ENCODE results near the gene TUBA4A.

Gene TUBA4A

GRCh38 chr2:219285894-219286425 is 32.2 kb upstream of the TUBA4A start:
- TF ChIP-seq CTCF (IDR thresholded peaks at IDR 0.05; ENCODE audit: control insufficient read depth, extremely low read depth, insufficient read depth): no peak
- no peak for DNase-seq (ENCODE audit: low read depth)
- H3K4me3 ChIP-seq (ENCODE audit: low read depth, low read length): no peak overlapping the region

GRCh38 chr2:219285373-219285735 is 31.6 kb upstream of the TUBA4A start:
- TF ChIP-seq CTCF (IDR thresholded peaks at IDR 0.05; ENCODE audit: control insufficient read depth, extremely low read depth, insufficient read depth): no peak
- H3K4me3 ChIP-seq (ENCODE audit: low read depth, low read length): no peak overlapping the region
- DNase-seq (ENCODE audit: low read depth): no peak

- no peak overlapping the region for H3K4me3 ChIP-seq (ENCODE audit: low read depth, low read length)
- TF ChIP-seq CTCF (IDR thresholded peaks at IDR 0.05; ENCODE audit: control insufficient read depth, extremely low read depth, insufficient read depth): no peak
- DNase-seq (ENCODE audit: low read depth): no peak
Observed at GRCh38 chr2:219284501-219285372, 31.0 kb upstream of the TUBA4A start.

GRCh38 chr2:219282943-219283581 is 29.3 kb upstream of the TUBA4A start:
- no peak for DNase-seq (ENCODE audit: low read depth)
- H3K4me3 ChIP-seq (ENCODE audit: low read depth, low read length): no peak overlapping the region
- TF ChIP-seq CTCF (IDR thresholded peaks at IDR 0.05; ENCODE audit: control insufficient read depth, extremely low read depth, insufficient read depth): no peak

GRCh38 chr2:219282375-219282774 is 28.7 kb upstream of the TUBA4A start:
- H3K4me3 ChIP-seq (ENCODE audit: low read depth, low read length): no peak overlapping the region
- DNase-seq (ENCODE audit: low read depth): no peak
- TF ChIP-seq CTCF (IDR thresholded peaks at IDR 0.05; ENCODE audit: control insufficient read depth, extremely low read depth, insufficient read depth): no peak

- no peak for DNase-seq (ENCODE audit: low read depth)
- no peak for TF ChIP-seq CTCF (IDR thresholded peaks at IDR 0.05; ENCODE audit: control insufficient read depth, extremely low read depth, insufficient read depth)
- no peak overlapping the region for H3K4me3 ChIP-seq (ENCODE audit: low read depth, low read length)
Observed at GRCh38 chr2:219281588-219281987, 27.9 kb upstream of the TUBA4A start.
